ENCODE measurements around the gene MED27. TPM values are rescaled to one million over a fixed set of nuclear protein-coding genes. Genes with fewer than 3 reads are reported as not detected.
A peak's percentile ranks its signal among the peaks of the same experiment; 100 is the strongest.

MED27 gene
- total RNA-seq, 1 donor from 2014 or later = 25.1 TPM

DNA sequence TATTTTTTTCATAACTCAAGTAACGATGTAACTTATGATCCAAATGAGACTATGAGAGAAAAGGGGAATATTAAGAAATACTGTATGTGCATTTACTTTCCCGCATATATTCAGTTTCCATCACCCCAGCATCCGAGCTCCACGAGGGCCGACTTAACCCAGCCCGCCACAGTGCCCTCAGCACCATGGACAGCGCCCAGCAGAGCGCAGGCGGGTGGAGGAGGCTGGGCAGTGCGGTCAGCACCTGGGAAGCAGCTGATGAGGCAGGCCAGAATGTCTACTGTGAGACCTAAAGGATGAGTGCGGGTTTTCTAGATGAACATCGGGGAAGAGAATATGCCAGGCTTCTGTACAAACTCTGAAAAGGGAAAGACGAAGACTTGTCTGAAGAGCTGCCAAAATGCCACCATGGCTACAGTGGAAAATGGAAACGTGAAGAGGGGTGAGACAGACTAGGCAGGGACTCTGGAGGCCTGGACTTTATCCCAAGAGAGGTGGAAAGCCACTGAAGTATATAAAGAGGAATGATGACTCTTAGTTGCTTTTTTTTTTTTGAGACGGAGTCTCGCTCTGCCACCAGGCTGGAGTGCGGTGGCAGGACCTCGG lies 34.5 kb upstream of the MED27 start:
- peaks cover 60% of the 10 kb centered on the region for H3K27me3 Mint-ChIP-seq
- DNase-seq (ENCODE audit: low spot score, unreplicated experiment) = peak; percentile 87
- no peak overlapping the region for H3K4me3 Mint-ChIP-seq (ENCODE audit: low read depth)
- H3K36me3 Mint-ChIP-seq (ENCODE audit: insufficient read depth) = no peaks in the 10 kb centered on the region
- TF ChIP-seq, protein P1, sequence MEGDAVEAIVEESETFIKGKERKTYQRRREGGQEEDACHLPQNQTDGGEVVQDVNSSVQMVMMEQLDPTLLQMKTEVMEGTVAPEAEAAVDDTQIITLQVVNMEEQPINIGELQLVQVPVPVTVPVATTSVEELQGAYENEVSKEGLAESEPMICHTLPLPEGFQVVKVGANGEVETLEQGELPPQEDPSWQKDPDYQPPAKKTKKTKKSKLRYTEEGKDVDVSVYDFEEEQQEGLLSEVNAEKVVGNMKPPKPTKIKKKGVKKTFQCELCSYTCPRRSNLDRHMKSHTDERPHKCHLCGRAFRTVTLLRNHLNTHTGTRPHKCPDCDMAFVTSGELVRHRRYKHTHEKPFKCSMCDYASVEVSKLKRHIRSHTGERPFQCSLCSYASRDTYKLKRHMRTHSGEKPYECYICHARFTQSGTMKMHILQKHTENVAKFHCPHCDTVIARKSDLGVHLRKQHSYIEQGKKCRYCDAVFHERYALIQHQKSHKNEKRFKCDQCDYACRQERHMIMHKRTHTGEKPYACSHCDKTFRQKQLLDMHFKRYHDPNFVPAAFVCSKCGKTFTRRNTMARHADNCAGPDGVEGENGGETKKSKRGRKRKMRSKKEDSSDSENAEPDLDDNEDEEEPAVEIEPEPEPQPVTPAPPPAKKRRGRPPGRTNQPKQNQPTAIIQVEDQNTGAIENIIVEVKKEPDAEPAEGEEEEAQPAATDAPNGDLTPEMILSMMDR (IDR thresholded peaks at IDR 0.05; ENCODE audit: unreplicated experiment) = no peak
- no peaks in the 10 kb centered on the region for H3K9me3 Mint-ChIP-seq (ENCODE audit: low read depth)
- no peak overlapping the region for H3K27ac Mint-ChIP-seq
- H3K4me1 Mint-ChIP-seq (ENCODE audit: low read depth) = peaks cover 9% of the 10 kb centered on the region

DNA sequence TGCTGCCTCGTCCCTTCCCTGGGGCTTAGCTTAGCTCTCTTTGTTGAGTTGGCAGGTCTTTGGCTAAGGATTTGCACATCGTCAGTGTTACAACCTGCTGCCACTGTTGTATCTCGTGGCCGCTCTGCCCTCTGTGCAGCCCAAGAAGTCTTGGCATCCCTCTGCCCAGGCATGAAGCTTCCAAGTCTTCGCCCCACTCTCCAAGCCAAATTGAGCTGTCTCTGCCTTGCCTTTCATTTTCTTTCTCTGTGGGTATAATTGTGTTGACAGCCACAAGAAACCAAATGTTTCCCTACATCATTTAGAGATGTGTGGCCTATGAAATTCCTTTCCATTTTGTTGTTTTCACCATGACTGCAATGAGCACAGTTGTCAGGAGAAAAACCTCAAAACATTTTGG lies 29.6 kb upstream of the MED27 start:
- TF ChIP-seq, protein P1 (IDR thresholded peaks at IDR 0.05; ENCODE audit: unreplicated experiment) = no peak
- DNase-seq (ENCODE audit: low spot score, unreplicated experiment) = no peak
- H3K36me3 Mint-ChIP-seq (ENCODE audit: insufficient read depth) = no peaks in the 10 kb centered on the region
- peaks cover 46% of the 10 kb centered on the region for H3K27me3 Mint-ChIP-seq
- no peaks in the 10 kb centered on the region for H3K9me3 Mint-ChIP-seq (ENCODE audit: low read depth)
- no peak overlapping the region for H3K27ac Mint-ChIP-seq
- H3K4me3 Mint-ChIP-seq (ENCODE audit: low read depth) = no peak overlapping the region
- no peaks in the 10 kb centered on the region for H3K4me1 Mint-ChIP-seq (ENCODE audit: low read depth)

DNA sequence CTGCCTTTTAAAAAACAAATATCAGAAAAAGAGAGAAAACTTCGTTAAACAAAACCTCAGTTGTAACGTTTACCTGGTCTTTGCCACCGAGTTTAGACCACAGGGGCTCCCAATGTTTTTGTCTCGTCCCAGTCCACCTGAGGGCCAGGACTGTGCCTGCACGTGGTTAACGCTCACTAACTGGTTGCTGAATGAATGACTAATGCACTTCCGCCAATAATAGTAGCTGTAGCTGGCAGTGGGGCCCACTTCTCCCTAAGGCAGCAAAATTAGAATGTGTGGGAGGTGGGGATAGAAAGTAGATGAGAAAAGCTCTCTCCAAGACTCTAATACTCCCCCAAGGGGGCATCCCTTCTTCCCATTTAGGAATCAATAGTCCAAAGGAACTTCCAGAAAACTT lies 29.1 kb upstream of the MED27 start:
- Mint-ChIP-seq H3K9me3 (ENCODE audit: low read depth) (no peaks in the 10 kb centered on the region), H3K36me3 (ENCODE audit: insufficient read depth) (no peaks in the 10 kb centered on the region), H3K27me3 (peaks cover 40% of the 10 kb centered on the region), H3K4me1 (ENCODE audit: low read depth) (no peaks in the 10 kb centered on the region), H3K4me3 (ENCODE audit: low read depth) (no peak overlapping the region), H3K27ac (no peak overlapping the region)
- TF ChIP-seq, protein P1 (IDR thresholded peaks at IDR 0.05; ENCODE audit: unreplicated experiment) = no peak
- DNase-seq (ENCODE audit: low spot score, unreplicated experiment) = no peak

DNA sequence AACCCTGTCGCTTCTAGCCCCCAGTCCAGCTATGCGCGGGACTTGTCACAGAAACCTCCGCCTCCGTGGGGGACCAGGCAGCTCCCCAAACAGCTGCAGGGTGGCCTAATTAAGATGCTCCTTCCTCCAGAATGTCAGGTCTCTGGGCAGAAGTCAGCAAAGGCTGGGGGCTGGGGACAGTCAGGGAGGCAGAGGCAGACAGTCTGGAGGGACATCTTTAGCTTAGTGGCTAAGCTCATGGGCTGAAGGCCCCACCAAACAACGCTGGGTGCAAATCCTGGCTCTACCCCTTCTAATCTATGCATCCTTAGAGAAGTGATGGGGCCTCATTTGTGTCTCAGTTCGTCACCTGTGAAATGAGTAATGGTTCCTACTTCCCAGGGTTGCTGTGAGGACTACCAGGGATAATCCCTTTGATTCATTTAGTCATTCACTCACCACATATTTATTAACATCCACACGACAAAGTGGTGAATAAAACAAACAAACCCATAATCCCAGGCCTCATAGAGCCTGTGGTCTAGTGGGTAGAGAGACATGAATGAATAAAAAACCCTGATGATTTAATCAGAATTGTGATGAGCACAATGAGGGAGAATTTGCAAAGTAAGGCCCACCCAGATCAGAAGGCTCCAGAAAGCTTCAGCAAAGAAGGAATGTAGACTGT lies 20.2 kb upstream of the MED27 start:
- TF ChIP-seq, protein P1 (IDR thresholded peaks at IDR 0.05; ENCODE audit: unreplicated experiment) = no peak
- peaks cover 7% of the 10 kb centered on the region for H3K9me3 Mint-ChIP-seq (ENCODE audit: low read depth)
- no peak overlapping the region for H3K27ac Mint-ChIP-seq
- peaks cover 21% of the 10 kb centered on the region for H3K27me3 Mint-ChIP-seq
- H3K4me1 Mint-ChIP-seq (ENCODE audit: low read depth) = peaks cover 3% of the 10 kb centered on the region
- no peaks in the 10 kb centered on the region for H3K36me3 Mint-ChIP-seq (ENCODE audit: insufficient read depth)
- no peak for DNase-seq (ENCODE audit: low spot score, unreplicated experiment)
- no peak overlapping the region for H3K4me3 Mint-ChIP-seq (ENCODE audit: low read depth)

DNA sequence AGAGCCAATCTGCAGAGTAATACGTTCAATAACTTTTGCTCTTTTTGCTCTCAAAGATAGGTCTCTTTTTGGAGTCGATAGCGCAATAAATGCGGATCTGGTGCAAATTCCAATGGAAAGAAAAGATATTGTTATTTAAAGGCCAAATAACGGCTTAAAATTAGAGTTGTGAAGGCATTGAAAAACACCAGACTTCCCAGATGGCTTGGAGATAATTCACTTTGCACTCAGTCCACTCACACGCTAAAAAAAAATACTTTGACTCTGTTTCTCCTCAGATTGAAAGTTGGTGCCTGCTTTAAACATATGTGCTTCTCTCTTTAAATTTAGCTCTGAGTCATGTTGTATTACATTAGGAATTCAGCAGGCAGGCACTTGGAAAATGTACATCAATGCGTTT lies 19.5 kb upstream of the MED27 start:
- TF ChIP-seq, protein P1 (IDR thresholded peaks at IDR 0.05; ENCODE audit: unreplicated experiment) = no peak
- Mint-ChIP-seq H3K4me1 (ENCODE audit: low read depth) (peaks cover 3% of the 10 kb centered on the region), H3K36me3 (ENCODE audit: insufficient read depth) (no peaks in the 10 kb centered on the region), H3K4me3 (ENCODE audit: low read depth) (no peak overlapping the region), H3K27me3 (peaks cover 25% of the 10 kb centered on the region), H3K27ac (no peak overlapping the region), H3K9me3 (ENCODE audit: low read depth) (peaks cover 7% of the 10 kb centered on the region)
- DNase-seq (ENCODE audit: low spot score, unreplicated experiment) = no peak

All from progenitor cell of endocrine pancreas (in vitro differentiated cells).